Thymus (tissue), 11 donors: ENCODE data around the gene ELP4. TPM values are rescaled to one million over a fixed set of nuclear protein-coding genes. Genes with fewer than 3 reads are reported as not detected.

Experiments
- DNase-seq, 9 donors: peaks; one replicate each; pipeline ENCODE4 v3.0.0-alpha.2; 2013; ENCODE audit warnings: low spot score in 9 of 9, low read depth in 6 of 9, missing footprints in 1 of 9
- H3K27ac ChIP-seq, 2 donors: one replicate each; pipeline ENCODE4 v1.5.1; 2013; ENCODE audit warnings: control low read depth in 1 of 2, low read depth in 1 of 2, low read length in 1 of 2, mild to moderate bottlenecking in 1 of 2, moderate library complexity in 1 of 2
- H3K27me3 ChIP-seq, 2 donors: one replicate each; pipeline ENCODE4 v1.5.1; 2013; ENCODE audit warnings: low read length in 1 of 2; ENCODE audit not compliant: control insufficient read depth in 2 of 2, insufficient read depth in 1 of 2
- H3K36me3 ChIP-seq, 2 donors: one replicate each; pipeline ENCODE4 v1.5.1; 2013; ENCODE audit warnings: low read length in 1 of 2, mild to moderate bottlenecking in 1 of 2, moderate library complexity in 1 of 2; ENCODE audit not compliant: control insufficient read depth in 2 of 2, insufficient read depth in 2 of 2
- H3K4me1 ChIP-seq, 2 donors: one replicate each; pipeline ENCODE4 v1.5.1; 2013; ENCODE audit warnings: low read length in 2 of 2; ENCODE audit not compliant: control insufficient read depth in 2 of 2, insufficient read depth in 2 of 2
- H3K4me3 ChIP-seq, 2 donors: one replicate each; pipeline ENCODE4 v1.5.1; 2013; ENCODE audit warnings: low read length in 2 of 2, control low read depth in 1 of 2, mild to moderate bottlenecking in 1 of 2
- H3K9me3 ChIP-seq, 2 donors: one replicate each; pipeline ENCODE4 v1.5.1; 2013; ENCODE audit warnings: low read length in 1 of 2, mild to moderate bottlenecking in 1 of 2; ENCODE audit not compliant: control insufficient read depth in 2 of 2, insufficient read depth in 1 of 2
- WGBS: extraction: QIAGEN DNeasy Blood & Tissue Kit; methylation state at CpG from one replicate; pipeline ENCODE4 v1.1.7; 2013; 5-methylcytosine and 5-hydroxymethylcytosine counted together
- polyA plus RNA-seq: library from polyadenylated mRNA; stranded (reverse); fragments of 200-250 nt; gene quantifications from one replicate; pipeline ENCODE4 v1.2.3, GENCODE V29; 2013
- total RNA-seq: library from RNA; stranded (reverse); fragments of 120-200 nt; gene quantifications from one replicate; pipeline ENCODE4 v1.2.4, GENCODE V29; 2013
- donor health status: healthy.

Gene ELP4
- total and polyA plus RNA-seq, 2 donors = 20.6 to 26.8 TPM

DNA sequence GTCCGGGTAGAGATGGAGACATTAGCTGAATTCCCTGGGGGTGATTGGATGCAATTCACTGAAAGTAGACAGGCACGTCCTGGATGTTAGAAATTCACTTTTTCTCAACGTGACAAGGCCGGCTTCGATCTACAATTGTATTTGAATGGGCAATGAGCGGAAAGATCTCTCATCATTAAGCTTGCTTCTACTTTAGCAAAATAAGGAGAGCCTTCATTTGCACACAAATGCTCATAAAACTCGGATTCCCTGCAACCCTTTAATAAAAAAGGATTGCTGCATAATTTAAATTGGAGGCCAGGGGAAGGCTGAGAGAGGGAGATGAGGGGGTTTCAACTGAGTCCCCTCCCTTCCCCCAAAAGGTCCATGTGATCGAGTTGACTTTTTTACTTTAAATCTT, 312.2 kb downstream of the ELP4 start:
- Histone ChIP-seq H3K27ac (no peak overlapping the region), H3K27me3 (peaks cover 92 to 100% of the 10 kb centered on the region in 2 donors), H3K36me3 (no peaks in the 10 kb centered on the region), H3K9me3 (peaks cover 1 to 11% of the 10 kb centered on the region in 2 donors), H3K4me1 (peaks cover 8 to 12% of the 10 kb centered on the region in 2 donors), H3K4me3 (no peak overlapping the region)
- DNase-seq = peak in 1 of 9 donors; percentile 1
- 19% methylated on average over 8 of the region's 8 CpGs for WGBS

DNA sequence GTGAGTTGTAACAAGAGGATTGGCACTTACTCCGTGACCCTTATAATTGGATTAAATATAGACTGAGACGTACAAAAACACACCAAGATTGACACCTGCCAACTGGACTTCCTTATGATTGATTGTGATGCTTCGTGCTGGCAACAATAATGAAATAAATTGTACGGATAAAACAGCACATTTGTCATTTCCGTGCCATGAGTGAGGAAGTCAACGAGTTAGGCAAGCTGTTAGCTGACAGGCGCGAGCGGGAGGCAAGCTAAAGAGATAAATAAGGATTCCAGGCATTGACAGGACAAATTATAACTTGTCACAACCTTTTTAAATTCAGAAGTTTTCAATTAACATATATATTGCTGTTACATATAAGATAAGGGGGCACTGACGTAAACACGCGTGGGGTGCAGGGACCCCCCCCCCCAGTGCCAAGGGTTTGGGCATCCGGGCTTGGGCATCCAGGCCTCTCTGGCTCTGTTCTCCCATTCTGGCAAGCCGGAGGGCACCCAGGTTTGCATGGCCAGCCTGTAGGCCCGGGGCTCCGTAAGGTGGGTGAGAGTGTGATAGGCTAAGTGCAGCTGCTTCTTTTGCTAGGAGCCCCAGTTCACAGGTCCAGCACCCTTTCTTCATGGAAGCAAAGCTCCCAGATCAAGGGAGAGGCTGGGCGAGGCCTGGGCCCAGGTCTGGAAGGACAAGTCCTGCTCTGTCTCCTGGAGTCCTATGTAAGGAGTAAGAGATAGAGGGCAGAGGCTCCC, 312.8 kb downstream of the ELP4 start:
- DNase-seq = peak in 1 of 9 donors; percentile 1

DNA sequence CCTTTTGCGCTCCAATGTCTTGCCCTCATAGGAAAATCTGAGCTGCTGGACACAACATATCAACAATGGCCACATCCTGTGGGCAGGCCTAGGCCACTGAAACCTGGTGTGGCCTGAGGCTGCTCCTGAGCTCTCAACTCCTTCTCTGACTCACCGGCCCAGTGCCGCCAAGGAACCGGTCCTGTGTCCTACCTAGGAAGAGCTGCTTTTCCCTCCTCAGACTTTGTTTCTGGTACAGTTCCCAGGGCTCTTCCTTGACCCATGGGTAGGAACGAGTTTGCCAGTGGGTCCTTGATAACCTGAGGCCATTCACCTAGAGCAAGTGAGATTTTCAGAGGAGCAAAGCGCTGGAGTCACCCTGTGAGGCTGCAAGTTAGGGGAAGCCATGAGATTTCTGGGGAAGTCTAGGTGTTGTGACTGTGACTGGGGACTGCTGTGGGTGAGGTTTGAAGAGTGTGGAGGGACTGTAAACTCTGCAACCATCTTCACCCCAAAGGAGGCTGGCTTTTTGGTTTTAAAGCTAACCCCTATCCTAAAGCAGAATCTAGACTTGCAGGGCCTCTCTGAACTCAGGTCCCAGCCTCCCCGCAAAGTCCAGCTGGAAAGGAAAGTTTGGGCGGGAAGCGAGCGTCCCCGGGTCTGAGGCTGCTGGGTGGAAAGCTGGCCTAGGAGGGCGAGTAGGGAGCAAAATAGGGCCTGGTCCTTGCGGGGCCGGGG, 313.5 kb downstream of the ELP4 start:
- no peak overlapping the region for H3K4me3 ChIP-seq
- no peak for DNase-seq
- H3K27me3 ChIP-seq = peaks cover 91 to 100% of the 10 kb centered on the region in 2 donors
- whole genome bisulfite sequencing = 28% methylated on average over 14 of the region's 14 CpGs
- H3K36me3 ChIP-seq = no peaks in the 10 kb centered on the region
- H3K9me3 ChIP-seq = peaks cover 1 to 6% of the 10 kb centered on the region in 2 donors
- H3K4me1 ChIP-seq = peaks cover 0 to 3% of the 10 kb centered on the region in 2 donors
- no peak overlapping the region for H3K27ac ChIP-seq

More for the DNA sequence above, 312.8 kb downstream of the ELP4 start:
- Histone ChIP-seq H3K36me3 (no peaks in the 10 kb centered on the region), H3K27me3 (peaks cover 92 to 100% of the 10 kb centered on the region in 2 donors), H3K9me3 (peaks cover 1 to 7% of the 10 kb centered on the region in 2 donors), H3K4me3 (no peak overlapping the region), H3K4me1 (peaks cover 4 to 8% of the 10 kb centered on the region in 2 donors), H3K27ac (no peak overlapping the region)
- 29% methylated on average over 17 of the region's 17 CpGs for WGBS

DNA sequence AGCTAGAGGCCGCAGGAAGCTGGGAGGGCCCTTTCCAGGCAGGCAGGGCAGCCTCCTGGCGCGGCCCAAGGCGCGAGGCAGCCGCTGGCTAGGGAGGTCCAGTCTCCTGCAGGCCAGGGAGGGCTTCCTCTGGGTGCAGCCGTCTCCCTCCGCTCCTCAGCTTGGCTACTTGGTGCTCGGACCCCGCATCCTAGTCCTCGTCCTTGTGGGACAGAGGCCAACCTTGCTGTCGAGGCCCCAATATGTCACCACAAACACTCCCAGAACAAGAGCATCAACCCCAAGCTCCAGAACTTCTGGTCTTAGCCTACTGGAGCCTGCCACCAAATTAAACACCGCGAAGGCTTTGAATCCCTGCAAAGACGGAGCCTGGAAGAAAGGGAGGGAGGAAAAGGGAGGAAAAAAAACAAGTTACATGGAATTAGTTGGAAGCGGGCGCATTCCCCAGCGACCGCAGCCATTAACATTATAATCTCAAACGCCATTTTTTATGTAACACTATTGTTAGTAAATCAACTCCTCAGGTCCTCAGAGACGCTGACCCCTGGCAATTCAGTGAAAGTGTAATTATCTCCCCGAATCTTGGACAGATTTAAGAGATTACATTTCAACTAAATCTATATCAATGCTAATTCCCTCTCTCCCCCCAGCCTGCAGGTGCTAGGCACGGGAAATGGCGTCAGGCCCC, 314.2 kb downstream of the ELP4 start:
- no peak overlapping the region for H3K4me3 ChIP-seq
- peaks cover 87 to 100% of the 10 kb centered on the region in 2 donors for H3K27me3 ChIP-seq
- no peak overlapping the region for H3K27ac ChIP-seq
- peaks cover 0 to 2% of the 10 kb centered on the region in 2 donors for H3K4me1 ChIP-seq
- H3K9me3 ChIP-seq = peaks cover 1 to 6% of the 10 kb centered on the region in 2 donors
- no peaks in the 10 kb centered on the region for H3K36me3 ChIP-seq
- no peak for DNase-seq
- 14% methylated on average over 24 of the region's 24 CpGs for WGBS

DNA sequence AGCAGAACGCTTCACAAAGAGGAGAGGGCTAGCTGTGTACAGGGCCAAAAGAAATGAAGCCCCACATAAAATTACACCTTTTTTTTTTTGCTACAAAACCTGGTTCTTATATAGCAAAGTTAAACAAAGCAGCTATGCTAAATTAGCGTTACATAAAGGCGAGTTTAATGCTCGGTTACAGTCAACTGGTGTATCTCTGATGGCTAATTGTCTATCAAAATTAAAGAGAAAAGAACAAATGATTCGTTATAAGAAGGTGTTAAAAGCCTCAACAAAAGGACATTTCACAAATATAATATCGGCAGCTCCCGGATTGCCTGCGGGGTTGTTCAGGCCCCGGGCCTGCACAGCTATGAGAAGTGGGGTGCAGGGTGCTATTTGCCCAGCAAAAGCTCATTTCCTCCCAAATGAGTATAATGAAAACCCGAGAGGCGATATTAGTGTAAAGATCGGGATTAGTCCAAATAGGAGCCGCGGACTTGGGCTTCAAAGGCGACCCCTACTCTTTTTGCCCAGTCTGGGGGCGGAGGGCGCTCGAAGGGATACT, 314.8 kb downstream of the ELP4 start:
- DNase-seq = no peak
- H3K27ac ChIP-seq = no peak overlapping the region
- H3K9me3 ChIP-seq = peaks cover 1 to 6% of the 10 kb centered on the region in 2 donors
- H3K4me1 ChIP-seq = peaks cover 0 to 2% of the 10 kb centered on the region in 2 donors
- no peaks in the 10 kb centered on the region for H3K36me3 ChIP-seq
- H3K4me3 ChIP-seq = no peak overlapping the region
- peaks cover 85 to 100% of the 10 kb centered on the region in 2 donors for H3K27me3 ChIP-seq
- 9% methylated on average over 18 of the region's 18 CpGs for WGBS

DNA sequence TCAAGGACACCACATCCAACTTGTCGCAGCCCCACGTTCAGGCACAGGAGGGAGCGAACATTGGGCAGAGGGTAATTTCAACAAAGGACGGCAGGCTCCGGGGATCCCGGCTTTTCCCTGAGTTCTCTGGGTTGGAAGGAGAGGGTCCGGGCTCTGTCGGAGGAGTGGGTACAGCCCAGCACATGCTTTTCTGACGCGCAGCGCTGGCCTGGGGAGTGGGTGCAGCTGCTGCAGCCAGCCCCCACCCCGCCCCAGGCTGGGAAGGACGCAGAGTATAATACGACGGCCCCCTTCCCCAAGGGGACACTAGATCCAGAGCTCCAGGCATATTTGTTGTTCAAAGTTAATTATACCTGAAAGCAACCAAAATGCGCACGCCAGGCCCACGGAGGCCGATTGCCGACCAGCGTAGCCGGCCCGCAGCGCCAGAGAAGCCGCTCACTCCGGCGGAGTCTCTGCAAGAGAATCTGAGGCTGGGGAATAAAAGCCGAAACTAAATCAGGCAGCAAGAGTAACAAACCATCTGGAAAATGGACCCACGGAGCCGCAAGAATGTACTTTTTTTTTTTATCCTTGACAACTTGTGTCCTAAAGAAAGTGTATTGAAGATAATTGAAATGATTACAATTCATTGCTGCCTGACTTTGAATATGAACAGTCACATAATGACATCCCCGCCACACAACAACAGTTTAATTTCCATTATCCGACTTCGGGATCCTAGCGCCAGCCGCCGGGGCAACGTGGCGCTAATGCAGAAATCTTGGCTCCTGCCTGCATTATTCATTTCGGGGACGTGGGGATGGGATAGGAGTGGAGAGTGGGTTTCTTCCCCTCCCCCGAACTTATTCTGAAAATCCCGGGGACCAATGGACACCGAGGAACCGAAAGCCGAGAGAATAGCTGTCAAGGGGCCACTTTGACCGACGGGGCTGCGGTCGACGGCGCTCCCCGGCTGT, 315.6 kb downstream of the ELP4 start:
- H3K27me3 ChIP-seq = peaks cover 82 to 100% of the 10 kb centered on the region in 2 donors
- DNase-seq = no peak
- H3K4me1 ChIP-seq = peaks cover 0 to 2% of the 10 kb centered on the region in 2 donors
- H3K27ac ChIP-seq = no peak overlapping the region
- WGBS = 12% methylated on average over 52 of the region's 52 CpGs
- no peak overlapping the region for H3K4me3 ChIP-seq
- peaks cover 1 to 6% of the 10 kb centered on the region in 2 donors for H3K9me3 ChIP-seq
- no peaks in the 10 kb centered on the region for H3K36me3 ChIP-seq

DNA sequence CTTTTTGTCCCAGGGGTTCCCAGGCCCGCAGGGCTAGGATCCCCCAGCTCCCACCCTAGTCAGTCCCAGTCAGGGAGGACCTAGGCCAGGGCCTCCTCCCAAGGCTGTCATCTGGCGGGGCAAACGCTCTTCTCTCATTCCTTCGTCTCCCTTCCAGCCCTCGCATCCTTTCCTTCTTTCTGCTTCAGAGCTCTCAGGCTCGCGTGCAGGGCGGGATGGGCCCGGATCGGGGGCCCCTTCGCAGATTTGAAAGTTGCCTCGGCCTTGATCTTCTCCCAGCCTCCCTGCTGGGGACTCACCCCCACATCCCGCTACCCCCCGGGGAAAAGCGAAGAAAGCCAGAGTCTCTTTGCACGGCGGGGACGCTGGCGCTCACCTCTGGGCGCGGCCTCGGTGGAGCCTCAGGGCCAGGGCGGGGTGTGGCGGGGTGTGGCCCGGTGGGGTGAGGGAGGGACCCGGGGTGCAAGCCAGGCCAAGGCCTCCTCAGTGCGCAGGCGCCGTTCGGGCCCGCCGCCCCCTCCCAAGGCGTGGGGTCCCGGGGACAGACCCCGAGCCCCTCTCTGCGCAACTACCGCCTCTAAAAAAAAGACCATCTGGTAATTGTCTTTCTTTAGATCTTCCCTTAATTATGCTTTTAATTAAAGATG, 316.4 kb downstream of the ELP4 start:
- 11% methylated on average over 37 of the region's 37 CpGs for WGBS
- no peak for DNase-seq
- H3K9me3 ChIP-seq = peaks cover 0 to 6% of the 10 kb centered on the region in 2 donors
- no peak overlapping the region for H3K4me3 ChIP-seq
- no peak overlapping the region for H3K27ac ChIP-seq
- peaks cover 0 to 2% of the 10 kb centered on the region in 2 donors for H3K4me1 ChIP-seq
- H3K36me3 ChIP-seq = no peaks in the 10 kb centered on the region
- peaks cover 75 to 98% of the 10 kb centered on the region in 2 donors for H3K27me3 ChIP-seq
